Measurements from ENCODE around the gene RAMP1.

- no peak for TF ChIP-seq CTCF (IDR thresholded peaks at IDR 0.05; ENCODE audit: insufficient read depth, low read length)
- TF ChIP-seq POLR2AphosphoS5 (IDR thresholded peaks at IDR 0.05; ENCODE audit: low read depth): no peak
- TF ChIP-seq GABPA (IDR thresholded peaks at IDR 0.05; ENCODE audit: low read depth): no peak
- TF ChIP-seq REST (IDR thresholded peaks at IDR 0.05; ENCODE audit: insufficient replicate concordance, low read depth): no peak
- TF ChIP-seq SPI1 (IDR thresholded peaks at IDR 0.05; ENCODE audit: borderline replicate concordance, low read depth): no peak
Observed at GRCh38 chr2:237865623-237866041, 6.2 kb downstream of the RAMP1 start.

Data from HL-60 (cell line).